Urothelium cell line (cell line): ENCODE measurements around the gene PIGO.

ENCODE experiments used
- DNase-seq: peaks from one replicate; pipeline ENCODE4 v3.0.0; 2011; ENCODE audit warnings: low spot score, mixed read lengths
- FAIRE-seq: peaks from 2 replicates; lab custom pipeline; 2011; peaks lifted over from hg19 to GRCh38; lab: Jason Lieb, UNC

The PIGO gene

DNA sequence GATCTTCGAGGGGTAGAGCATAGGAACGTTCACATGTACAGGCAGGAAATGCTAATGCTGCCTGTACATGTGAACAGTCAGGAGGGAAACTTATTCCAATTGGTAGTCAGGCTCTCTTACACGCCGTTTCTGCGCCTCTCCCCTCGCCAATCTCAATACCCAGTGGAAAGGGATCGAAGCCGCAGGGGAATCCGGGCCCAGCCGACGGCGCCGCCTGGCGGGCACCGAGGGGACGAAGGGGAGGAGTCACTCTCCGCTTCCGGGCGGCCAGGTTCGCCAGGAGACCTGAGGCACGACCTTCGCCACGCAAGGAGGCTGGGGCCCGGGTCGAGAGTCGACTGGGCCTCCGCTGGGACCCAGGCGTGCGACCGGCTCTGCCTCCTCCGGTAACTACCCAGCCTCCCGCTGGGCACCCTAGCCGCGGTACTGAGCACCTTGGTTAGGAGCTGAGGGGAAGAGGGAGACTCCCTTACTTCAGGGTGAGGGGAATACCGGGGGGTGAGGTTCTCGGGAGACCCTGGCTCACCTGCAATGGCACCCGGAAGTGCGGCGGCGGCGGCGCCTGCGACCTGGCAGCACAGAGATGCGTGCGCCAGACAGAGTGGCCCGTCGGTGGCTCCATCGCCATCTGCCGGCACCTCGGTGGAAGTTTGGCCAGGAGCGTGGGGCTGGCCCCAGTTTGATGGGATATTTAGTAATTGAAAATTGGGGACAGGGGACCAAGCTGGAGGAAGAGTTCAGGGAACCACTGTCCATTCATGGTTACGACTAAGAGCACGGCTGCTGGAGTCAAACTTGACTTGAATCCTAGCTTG, at the start of gene PIGO:
Gene PIGO, minus strand, starts transcription at position 557 of the 815 bp plus-strand sequence. CDS start 1,026 bp downstream, outside the sequence.
- FAIRE-seq: peak; percentile 84

DNA sequence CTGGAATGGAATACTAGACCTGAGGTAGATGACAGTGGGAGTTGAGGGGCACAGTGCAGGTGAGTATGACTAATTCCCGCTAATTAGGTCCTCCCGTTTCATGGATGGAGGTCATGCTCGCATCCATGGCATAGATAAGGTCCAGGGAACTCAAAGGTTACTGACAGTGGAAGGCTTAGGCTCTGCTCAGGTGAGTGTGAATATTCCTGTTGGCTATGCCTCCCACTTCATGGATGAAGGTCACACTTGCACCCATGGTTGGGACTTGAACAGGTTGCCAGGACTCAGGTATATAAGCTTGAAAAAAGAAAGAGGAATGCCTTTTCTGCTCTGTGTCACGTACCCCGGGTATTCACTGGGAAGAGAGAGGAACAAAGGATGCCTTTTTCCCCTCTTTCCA, 45.6 kb upstream of the PIGO start:
- FAIRE-seq: peak; percentile 66

More for the DNA sequence above, at the start of gene PIGO:
- peak; percentile 93 for DNase-seq

DNA sequence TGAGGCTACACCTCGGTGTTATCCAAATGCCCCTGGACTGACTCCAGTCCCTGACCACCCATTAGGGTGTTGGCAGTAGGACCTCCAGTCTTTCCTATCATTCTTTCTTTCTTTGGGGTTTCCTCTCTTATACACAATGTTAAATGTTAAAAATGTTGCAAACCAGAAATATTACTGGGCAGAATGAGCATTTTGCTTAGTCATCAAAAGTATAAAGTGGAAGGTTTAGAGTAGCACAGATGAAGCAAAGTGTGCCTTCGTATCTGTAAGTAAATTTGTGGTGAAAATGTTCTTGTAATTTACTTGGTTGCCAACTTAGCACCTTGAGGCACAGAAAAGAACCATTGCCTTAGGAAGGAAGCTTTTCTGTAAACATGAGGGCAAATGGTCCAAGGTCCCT, 43.7 kb upstream of the PIGO start:
- no peak for FAIRE-seq
- no peak for DNase-seq

More for the DNA sequence above, 45.6 kb upstream of the PIGO start:
- no peak for DNase-seq

DNA sequence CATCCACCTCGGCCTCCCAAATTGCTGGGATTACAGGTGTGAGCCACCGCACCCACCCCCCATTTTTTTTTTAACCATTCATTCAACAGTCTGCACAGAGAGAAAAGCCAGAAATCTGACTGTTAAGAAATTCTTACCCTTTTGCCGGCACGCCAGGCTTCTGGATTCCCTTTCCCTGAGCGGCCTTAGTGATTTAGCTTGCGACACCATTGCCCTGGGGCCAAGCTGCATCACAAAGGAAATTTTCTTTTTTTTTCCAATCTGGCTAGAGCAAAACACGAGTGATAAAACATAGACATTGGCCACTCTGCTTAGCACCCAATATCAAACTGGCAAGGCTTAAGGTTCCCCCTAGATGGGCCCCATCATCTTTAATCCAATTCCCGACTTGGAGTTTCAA, 40.5 kb upstream of the PIGO start:
- FAIRE-seq: no peak

DNA sequence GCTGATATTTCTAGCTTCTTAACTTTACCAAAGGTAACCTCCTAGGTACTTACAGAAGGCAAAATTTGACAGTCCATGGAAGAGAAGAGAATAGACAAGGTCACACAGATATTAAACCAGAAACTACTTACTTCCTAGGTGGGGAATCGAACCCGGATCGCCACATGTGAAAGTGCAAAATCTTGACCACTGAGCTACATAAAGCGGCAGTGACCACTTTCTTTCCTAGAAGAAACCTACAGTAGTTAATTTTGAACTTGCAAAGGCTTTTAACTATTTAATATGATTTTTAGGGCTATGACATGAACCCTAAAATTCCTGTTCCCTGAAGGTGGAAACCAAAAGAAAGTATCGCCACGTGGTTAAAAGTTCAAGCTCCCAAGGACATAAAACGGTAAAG, 39.6 kb upstream of the PIGO start:
- no peak for FAIRE-seq
- DNase-seq: no peak

More for the DNA sequence above, 40.5 kb upstream of the PIGO start:
- DNase-seq: no peak

DNA sequence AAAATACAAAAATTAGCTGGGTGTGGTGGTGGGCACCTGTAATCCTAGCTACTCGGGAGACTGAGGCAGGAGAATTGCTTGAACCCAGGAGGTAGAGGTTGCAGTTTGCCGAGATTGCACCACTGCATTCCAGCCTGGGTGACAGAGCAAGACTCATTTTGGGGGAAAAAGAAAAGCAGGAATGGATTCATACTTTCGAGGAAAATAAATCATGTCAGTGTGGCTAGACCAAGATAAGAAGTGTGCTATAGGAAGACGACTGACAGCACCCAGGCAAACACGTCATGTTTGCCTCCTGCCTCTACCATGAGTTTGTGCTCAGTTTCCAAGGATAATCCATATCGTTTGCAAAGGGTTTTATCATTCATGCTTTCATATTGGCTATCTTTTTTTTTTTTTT, 38.5 kb upstream of the PIGO start:
- DNase-seq: no peak
- no peak for FAIRE-seq

DNA sequence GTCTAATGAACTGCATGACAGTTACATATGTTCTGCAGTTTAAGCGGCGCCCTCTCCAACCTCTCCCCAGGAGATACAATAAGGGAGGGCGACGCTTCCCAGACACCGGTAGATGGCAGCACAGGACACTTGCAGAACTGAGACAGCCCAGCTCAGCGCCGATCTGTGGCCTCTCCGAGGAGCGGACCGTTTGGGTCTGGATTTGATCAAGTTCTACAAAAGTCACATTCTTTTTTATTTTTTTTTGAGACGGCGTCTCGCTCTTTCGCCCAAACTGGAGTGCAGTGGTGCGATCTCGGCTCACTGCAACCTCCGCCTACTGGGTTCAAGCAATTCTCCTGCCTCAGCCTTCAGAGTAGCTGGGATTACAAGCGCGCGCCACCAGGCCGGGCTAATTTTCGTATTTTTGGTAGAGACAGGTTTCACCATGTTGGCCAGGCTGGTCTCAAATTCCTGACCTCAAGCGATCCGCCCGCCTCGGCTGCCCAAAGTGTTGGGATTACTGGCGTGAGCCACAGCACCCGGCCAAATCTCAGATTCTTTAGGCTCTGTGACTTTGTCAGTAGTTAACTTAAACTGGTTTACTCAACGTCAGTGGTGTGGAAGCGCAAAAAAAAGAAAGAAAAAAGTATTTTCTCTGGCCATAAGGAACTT, 20.6 kb upstream of the PIGO start:
- FAIRE-seq (no peak), DNase-seq (peak; percentile 86)

DNA sequence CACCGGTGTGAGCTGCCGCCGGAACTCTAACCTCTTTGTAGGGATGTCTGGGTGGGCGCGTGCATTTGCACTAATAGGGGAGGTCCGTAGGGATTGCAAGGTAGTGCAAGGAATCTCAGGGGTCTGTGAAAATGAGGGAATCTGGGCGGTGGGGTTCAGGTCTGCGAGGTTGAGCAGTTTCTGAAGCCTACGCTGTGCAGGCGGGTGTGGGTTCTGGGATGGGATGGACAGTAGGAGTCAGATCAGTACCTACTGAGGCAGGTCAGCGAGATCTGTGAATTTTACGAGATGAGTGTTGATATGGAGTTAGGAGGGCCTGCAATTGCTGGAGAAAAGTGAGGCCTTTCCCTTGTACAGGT, 20.1 kb upstream of the PIGO start:
- DNase-seq (no peak), FAIRE-seq (no peak)

DNA sequence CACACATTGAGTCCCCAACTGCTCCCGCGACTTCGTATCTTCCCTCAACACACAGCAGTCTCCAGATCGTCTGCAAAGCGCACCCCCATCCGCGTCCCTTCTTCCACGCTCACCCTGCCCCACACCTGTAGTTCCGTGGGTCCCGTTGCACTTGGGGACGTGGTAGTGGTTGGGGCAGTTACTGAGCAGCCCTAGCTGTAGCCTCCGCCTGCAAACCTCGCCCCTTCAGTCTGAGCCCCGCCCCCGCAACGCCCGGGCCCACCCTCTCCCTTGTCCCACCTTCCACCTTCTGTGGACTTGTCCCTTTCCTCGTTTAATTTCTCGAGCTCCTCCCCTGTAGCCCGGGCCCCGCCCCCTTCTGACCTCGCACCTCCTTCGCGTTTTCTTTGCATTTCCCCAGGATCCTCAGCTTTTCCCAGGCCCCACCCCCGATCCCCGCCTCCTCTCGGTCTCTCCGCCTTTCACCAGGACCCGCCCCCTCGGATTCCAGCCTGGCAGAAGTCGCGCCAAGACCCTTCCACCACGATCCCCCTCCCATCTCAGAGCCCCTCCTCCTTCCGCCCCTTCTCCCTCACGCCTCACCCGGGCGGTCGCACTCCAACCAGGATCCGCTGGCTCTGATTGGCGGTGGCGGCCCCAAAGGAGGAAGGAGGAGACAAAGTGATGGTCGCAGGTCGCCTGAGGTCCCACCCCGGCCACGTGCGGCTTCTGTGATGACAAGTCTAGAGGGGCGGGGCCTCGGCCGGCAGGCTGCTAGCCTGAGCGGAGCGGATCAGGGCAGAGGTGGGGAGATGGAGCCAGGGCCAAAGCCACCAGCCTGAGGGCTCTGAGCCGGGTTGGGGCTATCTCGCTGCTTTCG, 19.5 kb upstream of the PIGO start, which contains the start of gene ATOSB:
Gene ATOSB, minus strand, starts transcription at position 183 of the 859 bp plus-strand sequence. CDS start 7,588 bp downstream, outside the sequence.
- DNase-seq (peak; percentile 93), FAIRE-seq (peak; percentile 95)

DNA sequence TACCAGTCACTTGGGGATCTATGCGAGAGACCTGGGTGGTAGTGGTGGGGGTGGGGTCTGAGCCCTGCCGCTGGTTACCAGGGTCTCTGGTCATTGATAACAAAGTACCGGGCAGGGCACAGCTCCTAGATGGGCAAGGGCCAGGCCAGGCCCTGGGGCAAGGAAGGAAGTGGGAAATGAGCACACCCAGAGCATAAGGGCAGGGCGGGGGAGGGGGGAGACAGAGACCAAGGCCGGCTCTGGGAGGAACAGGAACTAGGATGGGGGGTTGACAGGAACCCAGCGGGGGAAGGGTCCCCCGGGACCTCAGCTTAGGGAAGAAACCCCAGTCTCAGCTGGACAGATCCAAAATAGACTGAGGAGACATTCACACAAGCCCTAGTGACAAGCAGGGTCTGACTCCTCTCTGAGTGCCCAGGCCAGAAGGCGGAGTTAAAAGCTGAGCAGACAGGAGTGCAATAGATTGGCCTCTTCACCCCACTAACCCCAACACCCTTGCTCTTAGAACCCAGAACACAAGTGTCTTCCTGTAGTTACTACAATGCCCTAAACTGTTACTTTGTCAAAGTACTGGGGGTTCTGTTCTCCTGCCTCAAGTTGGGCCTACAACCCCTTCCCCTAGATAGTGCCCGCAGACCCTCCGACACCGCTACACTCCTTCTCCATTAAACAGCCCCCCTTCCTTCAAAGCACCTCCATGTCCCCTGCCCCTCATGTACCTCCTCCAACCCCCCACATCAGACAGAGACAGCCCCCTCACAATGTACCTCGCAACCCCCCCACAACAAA, 18.6 kb upstream of the PIGO start:
- DNase-seq (no peak), FAIRE-seq (no peak)

DNA sequence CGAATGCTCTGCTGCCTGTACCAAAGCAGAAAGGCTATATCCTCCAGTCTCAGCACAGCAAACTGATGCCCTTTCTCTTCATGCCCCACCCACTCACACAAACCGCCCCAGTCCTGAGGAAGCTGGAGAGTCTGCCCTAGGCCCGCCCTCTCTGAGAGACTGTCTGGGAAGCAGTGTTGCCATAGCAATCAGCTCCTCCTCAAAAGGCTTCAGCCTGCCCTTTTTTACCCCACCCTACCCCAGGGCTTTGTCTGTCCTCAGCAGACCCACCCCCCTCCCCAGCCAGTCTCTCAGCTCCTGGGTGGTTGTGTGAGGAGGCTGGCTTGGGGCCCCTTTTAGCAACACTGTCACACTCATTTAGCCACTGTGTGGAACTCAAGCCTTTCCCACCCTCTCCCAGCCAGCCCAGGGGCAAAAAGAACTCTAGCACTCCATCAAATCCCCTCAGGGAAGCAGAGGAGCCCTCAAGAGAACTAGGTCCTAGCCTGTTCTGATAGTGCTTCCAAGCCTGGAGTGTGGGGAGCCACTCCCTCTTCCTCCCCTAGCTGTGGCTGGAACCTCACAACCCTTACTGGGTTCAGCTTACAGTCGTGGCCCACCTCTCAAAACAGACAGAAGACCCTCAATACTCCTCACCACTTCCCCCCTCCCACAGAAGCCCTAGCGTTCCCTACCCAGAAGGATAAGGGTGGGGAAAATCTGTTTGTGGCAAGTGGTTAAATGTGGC, 17.9 kb upstream of the PIGO start:
- no peak for FAIRE-seq
- peak; percentile 78 for DNase-seq

DNA sequence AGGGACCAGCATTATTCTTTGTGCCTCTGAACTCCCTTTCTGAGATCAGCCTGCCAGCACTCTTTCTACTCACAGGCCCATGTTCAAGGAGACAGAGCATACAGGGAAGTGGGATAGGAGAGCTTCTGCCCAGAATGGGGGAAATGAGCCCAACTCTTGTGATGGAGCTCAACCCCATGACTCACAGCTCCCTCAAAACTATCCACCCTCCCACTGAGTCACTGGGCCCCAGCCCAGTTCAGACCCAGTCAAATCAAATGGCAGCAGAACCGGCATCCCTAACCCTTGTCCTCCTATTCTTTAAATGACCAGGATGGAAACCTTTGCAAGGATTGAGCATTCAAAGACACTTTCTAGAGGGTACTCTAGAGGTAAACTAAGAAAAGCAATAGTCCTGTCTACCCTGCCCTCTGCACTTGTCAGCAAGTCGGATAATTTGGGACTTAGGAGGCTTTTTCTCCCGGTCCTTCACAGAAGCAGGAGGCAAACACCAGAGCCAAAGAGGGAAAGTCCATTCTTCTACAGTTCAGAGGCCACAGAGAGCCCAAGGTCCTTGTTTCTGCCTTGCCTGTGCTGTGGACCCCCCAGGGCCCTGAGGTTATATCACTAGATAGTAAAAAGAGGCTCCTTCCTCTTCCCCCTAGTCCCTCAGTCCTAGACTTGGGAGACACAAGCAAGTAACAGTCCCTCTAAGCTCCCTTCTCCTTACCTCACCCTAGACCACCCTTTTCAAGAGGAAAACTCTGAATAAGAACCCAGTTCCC, 16.0 kb upstream of the PIGO start:
- DNase-seq (no peak), FAIRE-seq (no peak)

DNA sequence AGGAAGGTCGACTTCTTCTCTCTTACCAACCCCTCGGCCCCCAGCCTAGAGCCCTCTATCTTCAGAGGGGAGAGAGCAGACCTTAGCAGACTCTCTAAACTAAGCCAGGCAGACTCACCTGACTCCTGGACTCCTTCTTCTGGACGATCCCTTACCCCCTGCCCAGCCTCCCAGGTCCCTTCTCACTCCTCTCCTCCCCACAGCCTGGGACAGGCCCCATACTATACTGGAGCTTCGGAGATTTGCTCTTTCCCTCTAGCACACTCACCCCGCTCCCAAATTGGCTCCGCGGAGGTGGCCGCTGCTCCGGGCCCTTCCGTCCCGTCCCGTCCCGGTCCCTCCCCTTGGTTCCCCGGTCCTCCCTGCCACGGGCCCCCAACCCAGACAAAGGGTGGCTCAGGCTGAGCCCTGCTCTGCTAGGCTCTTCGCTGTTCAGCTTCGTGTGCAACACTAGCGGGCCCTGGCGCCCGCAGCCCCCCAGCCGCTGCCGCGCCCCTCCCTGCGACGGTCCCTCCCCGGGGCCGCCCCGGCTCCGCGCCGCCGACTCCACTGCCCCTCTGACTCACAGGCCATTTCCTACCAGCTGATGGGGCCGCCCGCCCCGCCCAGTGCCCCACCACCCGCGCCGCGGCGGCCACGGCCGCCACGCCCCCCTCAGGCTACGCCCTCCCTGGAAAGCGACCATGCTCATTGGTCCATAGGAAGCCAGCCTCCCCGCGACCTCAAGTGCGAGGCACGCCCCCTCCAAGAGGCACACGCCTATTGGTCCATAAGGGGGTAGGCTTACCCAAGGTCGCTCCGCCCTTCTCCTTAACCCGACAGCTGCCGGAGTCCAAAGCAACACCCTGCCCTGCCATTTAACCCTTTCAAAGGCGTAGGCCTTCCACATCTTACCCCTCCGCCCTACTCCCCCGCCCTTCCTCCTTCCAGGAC, 14.9 kb upstream of the PIGO start:
- peak; percentile 97 for DNase-seq
- peak; percentile 97 for FAIRE-seq

DNA sequence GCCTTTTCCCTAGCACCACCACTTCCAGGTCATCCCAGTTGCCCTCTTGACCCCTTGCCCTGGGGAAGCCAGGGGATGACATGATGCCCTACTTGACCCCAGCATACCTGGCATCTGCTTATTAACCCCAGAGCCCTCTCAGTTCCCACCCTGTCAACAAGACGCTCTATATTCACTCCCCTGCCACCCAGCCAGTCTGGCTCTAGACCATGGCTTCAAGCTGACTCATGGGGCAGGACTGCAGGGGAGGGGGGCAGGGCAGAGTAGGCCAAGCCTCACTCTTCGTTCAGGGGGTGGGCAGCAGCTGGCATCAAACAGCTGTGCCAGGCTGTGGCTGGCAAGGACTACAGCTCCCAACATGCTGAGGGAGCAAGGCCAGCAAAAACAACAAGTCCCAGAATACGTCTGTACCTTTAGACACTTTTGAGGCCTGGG, 14.0 kb upstream of the PIGO start:
- peak; percentile 76 for FAIRE-seq
- peak; percentile 60 for DNase-seq

DNA sequence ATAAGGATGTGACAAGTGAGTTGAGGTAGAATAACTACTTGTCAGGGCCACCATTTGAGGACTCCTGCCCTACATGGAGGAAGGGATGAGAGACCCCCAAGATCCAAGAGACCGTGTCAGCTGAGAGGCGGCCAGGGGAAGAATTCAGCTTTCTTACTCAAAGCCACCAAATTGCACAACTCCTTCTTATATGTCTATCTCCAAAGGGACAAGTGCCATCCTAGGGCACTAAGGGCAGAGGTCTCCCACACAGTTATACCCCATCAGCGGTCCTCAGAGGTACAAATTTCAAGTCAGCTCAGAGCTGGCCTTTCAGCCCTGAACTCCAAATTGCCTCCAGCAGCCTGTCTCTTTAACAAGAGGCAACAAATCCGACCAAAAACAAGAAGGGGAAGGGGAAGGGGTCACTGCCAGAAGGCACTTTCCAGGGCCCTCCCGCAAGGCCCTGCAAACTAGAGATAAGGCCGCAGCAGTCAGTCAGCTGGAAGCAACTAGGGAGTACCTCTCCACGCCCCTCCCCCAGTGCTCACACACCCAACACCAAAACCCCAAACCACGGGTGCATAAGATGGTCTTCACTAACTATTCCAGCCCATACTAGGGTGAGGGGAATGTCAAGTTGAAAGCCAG, 12.7 kb upstream of the PIGO start:
- DNase-seq (no peak), FAIRE-seq (no peak)

DNA sequence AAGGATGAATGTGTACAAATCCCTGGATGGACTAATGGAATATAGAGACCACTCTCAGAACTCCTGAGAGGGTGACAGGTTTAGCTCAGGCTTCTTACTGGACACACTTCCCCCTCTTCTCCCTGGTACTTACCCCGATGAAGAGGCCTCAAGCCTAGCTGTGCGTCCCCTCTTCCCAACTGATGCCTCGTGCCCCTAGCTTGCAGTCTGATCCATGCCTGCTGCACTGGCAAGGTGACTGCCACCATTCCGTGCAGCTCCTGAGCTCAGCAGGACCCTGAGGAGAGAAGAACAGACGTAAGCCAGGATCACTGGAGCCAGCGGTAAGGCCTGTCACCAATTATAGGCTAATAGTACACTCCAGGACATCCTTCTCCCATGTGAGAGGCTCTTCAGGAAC, 12.1 kb upstream of the PIGO start:
- no peak for FAIRE-seq
- DNase-seq: no peak
